Loucy (cell line): ENCODE results near the gene TIMM44.

Experiments used
- H2AFZ ChIP-seq: fragments of 200-600 bp; sonication (generic); 2 replicates; pipeline ENCODE4 v1.6.0; 2016; ENCODE audit warnings: antibody characterized with exemption, mild to moderate bottlenecking, low read length, moderate library complexity
- H3F3A ChIP-seq: fragments of 200-600 bp; 2 replicates; pipeline ENCODE4 v1.6.0; 2016; ENCODE audit warnings: antibody characterized with exemption, low read depth, mild to moderate bottlenecking
- H3K27me3 ChIP-seq: fragments of 200-600 bp; sonication (generic); 2 replicates; pipeline ENCODE4 v1.6.1; 2014; ENCODE audit warnings: low read length, mild to moderate bottlenecking; ENCODE audit not compliant: insufficient read depth, poor library complexity, severe bottlenecking
- H3K36me3 ChIP-seq: fragments of 200-600 bp; sonication (generic); 2 replicates; pipeline ENCODE4 v1.6.1; 2016; ENCODE audit warnings: low read length; ENCODE audit not compliant: insufficient read depth
- H3K4me1 ChIP-seq: fragments of 200-600 bp; sonication (generic); 2 replicates; pipeline ENCODE4 v1.5.1; 2014; ENCODE audit warnings: low read length, mild to moderate bottlenecking; ENCODE audit not compliant: insufficient read depth, poor library complexity, severe bottlenecking
- H3K4me2 ChIP-seq: fragments of 200-600 bp; sonication (generic); 2 replicates; pipeline ENCODE4 v1.6.0; 2014; ENCODE audit warnings: antibody characterized with exemption, low read length, low read depth, mild to moderate bottlenecking; ENCODE audit not compliant: poor library complexity, severe bottlenecking
- H3K4me3 ChIP-seq: fragments of 200-600 bp; sonication (generic); 2 replicates; pipeline ENCODE4 v1.5.1; 2014; ENCODE audit warnings: low read length, mild to moderate bottlenecking, mixed read lengths; ENCODE audit not compliant: poor library complexity, severe bottlenecking
- H3K79me2 ChIP-seq: fragments of 200-600 bp; sonication (generic); 2 replicates; pipeline ENCODE4 v1.6.1; 2014; ENCODE audit warnings: low read length; ENCODE audit not compliant: insufficient read depth
- H3K9ac ChIP-seq: fragments of 200-600 bp; sonication (generic); 2 replicates; pipeline ENCODE4 v1.6.0; 2014; ENCODE audit warnings: mild to moderate bottlenecking, low read depth, low read length, moderate library complexity; ENCODE audit not compliant: poor library complexity, severe bottlenecking
- H3K9me2 ChIP-seq: fragments of 200-600 bp; sonication (generic); replicated peaks from 2 replicates; pipeline ENCODE4 v1.6.1; 2016; ENCODE audit warnings: low read depth, low read length, mixed read lengths
- H3K9me3 ChIP-seq: fragments of 200-600 bp; sonication (generic); 2 replicates; pipeline ENCODE4 v1.6.1; 2014; ENCODE audit warnings: mild to moderate bottlenecking, antibody characterized with exemption, low read length, low read depth; ENCODE audit not compliant: insufficient read depth
- H4K20me1 ChIP-seq: fragments of 200-600 bp; sonication (generic); 2 replicates; pipeline ENCODE4 v1.6.0; 2014; ENCODE audit warnings: antibody characterized with exemption, low read length, mild to moderate bottlenecking; ENCODE audit not compliant: insufficient read depth, poor library complexity, severe bottlenecking
- CTCF ChIP-seq: fragments of 200-600 bp; sonication (generic); conservative IDR thresholded peaks from 2 replicates; pipeline ENCODE4 v1.5.1; 2014; ENCODE audit warnings: mild to moderate bottlenecking, antibody characterized with exemption, low read length
- EZH2phosphoT487 ChIP-seq: fragments of 200-600 bp; IDR thresholded peaks from 2 replicates; pipeline ENCODE4 v1.6.1; 2018; ENCODE audit warnings: antibody characterized with exemption, mild to moderate bottlenecking, moderate library complexity, borderline replicate concordance

Gene TIMM44

DNA sequence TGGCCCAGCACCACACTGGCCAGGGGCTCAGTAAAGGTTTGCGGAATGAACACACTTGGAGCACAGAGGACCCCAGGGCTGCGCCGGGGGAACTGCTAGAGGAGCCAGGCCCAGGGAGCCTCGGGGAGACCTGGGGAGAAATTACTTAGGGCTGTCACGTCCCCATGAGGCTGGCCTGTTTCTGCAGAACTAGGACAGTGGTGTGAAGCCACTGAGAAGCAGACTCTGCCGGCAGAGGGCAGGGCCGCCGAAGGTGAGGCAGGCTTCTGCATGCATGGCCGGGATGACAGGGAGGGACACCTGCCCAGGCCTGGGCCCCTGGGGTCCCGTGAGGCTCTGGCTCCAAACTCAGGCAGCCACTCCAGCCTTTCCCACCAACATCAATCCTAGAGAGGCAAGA, 35.5 kb upstream of the TIMM44 start:
- no peaks in the 10 kb centered on the region for H3K9me2 ChIP-seq
- no peak overlapping the region for H3K4me2 ChIP-seq
- no peaks in the 10 kb centered on the region for H3F3A ChIP-seq
- peaks cover 45% of the 10 kb centered on the region for H4K20me1 ChIP-seq
- no peak overlapping the region for H2AFZ ChIP-seq
- no peak for TF ChIP-seq CTCF
- TF ChIP-seq EZH2phosphoT487 = no peak
- peaks cover 21% of the 10 kb centered on the region for H3K79me2 ChIP-seq
- no peaks in the 10 kb centered on the region for H3K27me3 ChIP-seq
- peaks cover 91% of the 10 kb centered on the region for H3K36me3 ChIP-seq
- no peaks in the 10 kb centered on the region for H3K9me3 ChIP-seq
- no peaks in the 10 kb centered on the region for H3K4me1 ChIP-seq
- no peak overlapping the region for H3K4me3 ChIP-seq
- H3K9ac ChIP-seq = no peak overlapping the region

- H3K9me3 ChIP-seq = no peaks in the 10 kb centered on the region
- H3K79me2 ChIP-seq = peaks cover 13% of the 10 kb centered on the region; the same call in 1 of the 2 replicates
- no peaks in the 10 kb centered on the region for H3K27me3 ChIP-seq
- no peaks in the 10 kb centered on the region for H3K4me1 ChIP-seq
- peaks cover 91% of the 10 kb centered on the region for H3K36me3 ChIP-seq
- H3K4me2 ChIP-seq = no peak overlapping the region
- no peak overlapping the region for H3K4me3 ChIP-seq
- no peaks in the 10 kb centered on the region for H3F3A ChIP-seq
- H2AFZ ChIP-seq = no peak overlapping the region
- peaks cover 38% of the 10 kb centered on the region for H4K20me1 ChIP-seq
- H3K9me2 ChIP-seq = no peaks in the 10 kb centered on the region
- no peak overlapping the region for H3K9ac ChIP-seq
- TF ChIP-seq CTCF = no peak
- TF ChIP-seq EZH2phosphoT487 = no peak
Observed at GRCh38 chr19:7978179-7978825, 34.8 kb upstream of the TIMM44 start.

GRCh38 chr19:7977723-7978040, 34.2 kb upstream of the TIMM44 start:
- no peak overlapping the region for H2AFZ ChIP-seq
- TF ChIP-seq EZH2phosphoT487 = no peak
- no peak for TF ChIP-seq CTCF
- no peak overlapping the region for H3K9ac ChIP-seq
- peaks cover 90% of the 10 kb centered on the region for H3K36me3 ChIP-seq
- no peaks in the 10 kb centered on the region for H3K9me3 ChIP-seq
- no peaks in the 10 kb centered on the region for H3F3A ChIP-seq
- no peaks in the 10 kb centered on the region for H3K9me2 ChIP-seq
- no peak overlapping the region for H3K4me2 ChIP-seq
- no peaks in the 10 kb centered on the region for H3K27me3 ChIP-seq
- no peaks in the 10 kb centered on the region for H3K4me1 ChIP-seq
- peaks cover 32% of the 10 kb centered on the region for H4K20me1 ChIP-seq
- peaks cover 8% of the 10 kb centered on the region; the same call in 1 of the 2 replicates for H3K79me2 ChIP-seq
- no peak overlapping the region for H3K4me3 ChIP-seq
